ENCODE data around the gene RHOD.

- no peak for TF ChIP-seq CTCF (IDR thresholded peaks at IDR 0.05)
- no peak for TF ChIP-seq POLR2A (IDR thresholded peaks at IDR 0.05)
These were observed 24.7 kb upstream of the RHOD start for GRCh38 chr11:67031791-67032561.

All from sigmoid colon (tissue), 3 donors.